Central memory CD4-positive, alpha-beta T cell (primary cell): ENCODE data around the gene TEDC2.
"Not testable (repeated sequence)": the region's sequence is repeated elsewhere in the genome, so short reads cannot be mapped to it uniquely, and the experiment has no call there.

Experiments used
- DNase-seq: peaks from one replicate; pipeline ENCODE4 v3.0.0; 2022

Gene TEDC2

DNA sequence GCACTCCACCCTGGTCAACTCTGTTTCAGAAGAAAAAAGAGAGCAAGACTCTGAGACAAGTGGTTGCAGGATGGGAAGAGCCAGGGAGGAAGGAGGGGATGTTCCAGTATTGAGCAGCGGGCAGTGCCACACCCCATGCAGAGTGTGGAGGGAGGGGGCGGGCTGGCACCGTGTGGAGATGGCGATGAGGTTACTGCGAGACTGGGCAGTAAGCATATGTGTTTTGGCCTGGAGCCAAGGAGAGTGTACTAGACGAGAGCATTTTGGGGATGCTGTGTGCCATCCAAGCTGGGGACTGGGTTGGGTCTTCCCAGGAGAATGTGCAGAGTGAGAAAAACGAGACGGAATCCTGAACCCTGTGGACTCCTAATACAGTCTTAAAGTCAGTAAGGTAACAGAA, 18.4 kb downstream of the TEDC2 start:
- DNase-seq, result no peak

DNA sequence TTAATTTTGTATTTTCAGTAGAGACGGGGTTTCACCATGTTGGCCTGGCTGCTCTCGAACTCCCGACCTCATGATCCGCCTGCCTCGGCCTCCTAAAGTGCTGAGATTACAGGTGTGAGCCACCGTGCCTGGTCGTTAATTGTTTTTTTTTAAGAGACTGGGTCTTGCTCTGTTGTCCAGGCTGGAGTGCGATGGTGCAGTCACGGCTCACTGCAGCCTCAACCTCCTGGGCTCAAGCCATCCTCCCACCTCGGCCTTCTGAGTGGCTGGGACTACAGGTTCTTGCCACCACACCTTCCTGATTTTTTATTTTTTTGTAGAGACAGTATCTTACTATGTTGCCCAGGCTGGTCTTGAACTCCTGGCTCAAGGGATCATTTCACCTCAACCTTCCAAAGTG, 20.1 kb downstream of the TEDC2 start:
- not testable (repeated sequence) for DNase-seq

DNA sequence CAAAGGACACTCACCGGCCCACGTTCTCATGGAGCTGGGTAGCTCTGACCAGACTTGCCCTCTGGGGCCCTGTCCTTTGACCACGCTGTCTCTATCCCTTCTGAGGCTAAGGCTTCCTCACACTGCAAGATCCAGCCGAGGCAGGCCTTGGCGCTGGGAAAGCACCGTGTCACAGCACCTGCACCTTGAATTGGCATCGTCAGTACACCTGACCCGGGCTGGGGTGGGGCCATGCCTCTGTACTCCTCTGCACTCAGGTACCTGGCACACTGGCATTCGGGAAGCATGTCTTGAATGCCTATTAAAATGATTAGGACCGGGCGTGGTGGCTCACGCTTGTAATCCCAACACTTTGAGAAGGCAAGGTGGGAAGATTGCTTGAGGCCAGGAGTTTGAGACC, 21.0 kb downstream of the TEDC2 start:
- no peak for DNase-seq

DNA sequence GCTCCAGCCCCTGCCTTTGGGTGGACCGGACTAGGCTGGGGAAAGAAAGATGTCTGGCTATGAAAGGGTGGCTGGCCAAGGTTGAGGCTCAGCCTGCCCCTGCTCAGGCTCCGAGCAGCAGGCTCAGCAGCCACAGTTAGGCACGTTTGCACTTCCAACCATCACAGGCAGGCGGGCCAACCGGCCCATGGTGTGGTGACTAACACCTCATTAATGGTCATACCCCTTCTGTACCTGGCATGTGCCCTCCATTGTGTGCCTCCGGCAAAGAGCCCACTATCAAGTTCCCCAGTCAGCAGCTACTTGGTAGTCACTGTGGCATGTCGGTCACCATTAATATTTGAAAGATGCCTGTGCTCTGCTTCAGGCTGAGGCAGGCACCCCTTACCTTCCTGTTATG, 21.8 kb downstream of the TEDC2 start:
- no peak for DNase-seq

GRCh38 chr16:2482249-2482648, 22.3 kb downstream of the TEDC2 start:
- no peak for DNase-seq

DNA sequence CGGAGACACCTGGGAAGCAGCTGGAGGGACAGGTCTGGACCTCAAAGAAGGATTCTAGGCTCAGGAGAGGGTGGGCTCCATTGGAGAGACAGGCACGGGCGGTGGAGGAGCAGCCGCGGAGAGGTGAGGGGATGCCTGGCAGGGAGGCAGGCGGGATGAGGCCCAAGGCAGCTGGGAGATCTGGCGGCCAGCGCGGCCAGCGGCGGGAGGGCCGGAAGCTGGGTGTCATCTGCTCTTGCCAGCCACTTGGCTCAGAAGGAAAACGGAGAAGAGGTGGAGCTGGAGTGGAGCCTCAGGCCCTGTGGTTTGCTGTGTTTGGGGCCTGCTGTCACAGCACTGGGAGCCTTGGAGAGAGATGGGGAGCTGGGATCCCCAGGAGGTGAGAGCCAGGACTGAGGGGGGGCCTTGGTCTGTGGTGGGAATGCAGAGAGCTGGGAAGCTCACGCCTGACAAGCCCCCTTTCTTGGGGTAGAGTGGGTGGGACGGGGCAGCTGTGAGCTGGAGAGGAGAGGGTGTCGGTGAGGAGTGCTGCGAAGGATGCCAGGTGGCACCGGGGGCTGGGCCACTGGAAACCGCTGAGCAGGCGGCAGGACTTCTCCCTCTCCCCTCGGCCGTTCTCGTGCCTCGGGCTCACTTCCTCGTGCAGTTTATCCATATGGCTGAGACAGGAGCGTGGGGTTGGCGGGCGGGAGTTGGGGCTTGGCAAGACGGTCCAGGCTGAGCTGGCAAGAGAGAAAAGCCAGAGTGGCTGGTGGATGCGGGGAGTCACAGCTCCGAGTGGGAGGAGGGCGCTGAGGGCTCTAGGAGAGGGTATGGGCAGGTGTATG, 23.0 kb downstream of the TEDC2 start:
- DNase-seq, result no peak

DNA sequence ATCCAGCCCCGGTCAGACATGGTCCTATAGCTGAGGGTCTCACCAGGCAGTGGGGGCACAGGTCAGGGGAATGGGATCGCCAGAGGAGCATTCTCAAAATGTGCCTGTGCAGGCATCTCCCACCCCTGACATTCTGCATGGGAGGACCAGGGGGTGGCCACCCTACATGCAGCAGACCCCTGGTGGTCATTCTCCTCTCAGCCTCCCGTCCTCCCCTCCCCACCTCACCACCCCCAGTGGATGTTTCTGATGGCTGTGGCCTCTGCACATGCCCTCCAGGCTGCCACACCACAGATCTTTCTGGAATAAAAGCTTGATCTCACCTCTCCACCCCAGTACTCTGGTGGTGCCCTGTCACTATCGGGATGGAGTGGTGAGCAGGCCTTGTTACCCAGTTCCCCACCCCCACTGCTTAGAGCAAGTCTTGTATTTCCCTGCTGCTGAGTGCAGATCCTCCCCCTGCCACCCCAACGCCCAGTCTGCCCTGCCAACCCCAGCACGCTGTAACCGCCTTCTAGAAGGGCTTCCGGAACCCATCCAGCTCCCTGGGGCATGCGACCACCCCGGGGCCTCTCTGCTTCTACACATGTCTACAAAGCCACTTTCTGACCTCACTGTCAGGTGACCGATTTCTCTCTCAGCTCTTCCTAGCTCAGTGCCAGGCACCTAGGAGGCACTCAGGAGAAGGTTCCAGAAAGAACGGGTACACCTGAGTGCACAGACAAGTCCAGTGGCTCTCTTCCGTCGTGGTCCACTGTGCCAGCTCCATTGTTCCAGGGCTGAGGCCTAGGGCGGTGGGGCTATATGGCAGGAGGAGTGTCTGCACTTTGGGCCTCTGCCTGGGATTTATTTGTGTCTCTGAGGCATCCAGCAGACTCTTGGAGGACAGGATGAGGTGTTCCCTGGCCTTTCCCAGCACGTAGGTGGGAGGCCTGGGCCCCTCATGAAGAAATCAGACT, 24.3 kb downstream of the TEDC2 start:
- no peak for DNase-seq

GRCh38 chr16:2484898-2485508, 25.1 kb downstream of the TEDC2 start:
- DNase-seq, result no peak

DNA sequence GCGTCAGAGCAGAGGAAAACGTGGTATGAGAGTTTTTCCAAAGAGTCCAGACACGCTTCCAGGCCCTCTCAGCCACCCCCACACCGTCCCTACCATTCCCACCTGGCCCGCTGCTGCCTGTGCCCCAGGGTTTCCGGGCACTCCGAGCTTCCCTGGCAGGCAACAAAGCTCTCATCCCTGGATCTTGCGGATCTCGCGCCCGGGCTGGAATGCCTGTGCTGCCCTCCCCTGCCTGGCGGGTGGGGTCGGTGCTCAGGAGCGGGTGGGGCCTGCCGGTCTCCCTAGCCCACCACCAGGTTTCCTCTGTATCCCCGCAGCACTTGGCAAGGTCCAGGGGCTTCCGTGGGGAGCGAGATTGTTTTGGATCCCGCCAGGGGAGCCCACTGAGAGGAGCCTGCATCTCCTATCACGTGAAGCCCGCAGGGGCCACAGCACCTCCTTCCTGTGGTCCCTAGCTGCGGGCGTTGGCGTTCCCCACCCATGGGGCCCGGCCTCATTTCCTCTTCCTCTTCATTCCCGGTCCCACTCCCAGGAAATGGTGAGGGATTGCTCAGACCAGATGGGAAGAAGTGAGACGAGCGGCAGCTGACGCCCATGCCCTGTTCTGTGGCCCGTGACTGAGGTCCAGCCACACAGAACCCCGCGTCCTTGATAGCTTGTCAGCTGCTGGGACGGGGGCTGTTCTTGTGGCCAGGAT, 26.1 kb downstream of the TEDC2 start:
- DNase-seq, result no peak

GRCh38 chr16:2486645-2487516, 27.0 kb downstream of the TEDC2 start:
- peak; percentile 81 for DNase-seq

DNA sequence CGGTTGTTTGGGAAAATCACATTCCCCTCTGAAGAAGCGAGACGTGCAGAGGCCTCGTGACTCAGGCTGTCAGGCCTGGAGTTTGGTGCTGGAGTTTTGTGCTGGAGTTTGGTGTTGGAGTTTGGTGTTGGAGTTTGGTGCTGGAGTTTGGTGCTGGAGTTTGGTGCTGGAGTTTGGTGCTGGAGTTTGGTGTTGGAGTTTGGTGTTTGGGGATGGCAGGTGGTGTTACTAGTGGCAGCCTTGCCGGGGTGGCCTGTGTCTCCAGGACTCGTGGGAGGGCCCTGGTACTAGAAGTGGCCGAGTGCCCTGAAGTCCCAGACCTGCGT, 27.6 kb downstream of the TEDC2 start:
- DNase-seq, result no peak

DNA sequence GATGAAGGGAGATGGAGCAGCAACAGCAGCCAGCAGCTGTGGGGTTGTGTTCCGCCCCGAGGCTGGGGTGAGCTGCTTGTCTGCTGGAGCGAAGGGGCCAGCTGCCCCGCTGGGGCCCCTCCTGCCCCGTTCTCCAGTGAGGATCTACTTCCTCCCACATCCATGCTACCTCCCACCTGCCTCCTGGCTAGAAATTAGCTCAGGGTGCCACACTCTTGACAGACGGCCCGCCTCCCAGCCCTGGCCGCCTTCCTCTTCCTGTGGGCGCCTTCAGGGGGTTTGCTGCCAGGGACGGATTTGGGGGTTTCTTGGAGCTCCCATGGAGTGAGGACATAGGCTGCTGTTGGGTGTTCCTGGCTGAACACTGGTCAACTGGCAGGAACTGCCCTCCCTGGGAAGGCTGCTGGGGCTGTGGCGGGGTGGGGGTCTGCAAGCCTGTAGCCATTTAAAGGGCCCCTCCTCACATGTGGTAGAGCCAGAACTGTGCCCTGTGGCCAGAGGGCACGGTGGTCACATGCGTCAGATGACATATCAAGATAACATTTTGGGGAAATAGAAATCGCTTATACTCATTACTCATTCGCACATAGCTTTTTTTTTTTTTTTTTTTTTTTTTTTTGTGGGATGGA, 28.1 kb downstream of the TEDC2 start:
- no peak for DNase-seq

DNA sequence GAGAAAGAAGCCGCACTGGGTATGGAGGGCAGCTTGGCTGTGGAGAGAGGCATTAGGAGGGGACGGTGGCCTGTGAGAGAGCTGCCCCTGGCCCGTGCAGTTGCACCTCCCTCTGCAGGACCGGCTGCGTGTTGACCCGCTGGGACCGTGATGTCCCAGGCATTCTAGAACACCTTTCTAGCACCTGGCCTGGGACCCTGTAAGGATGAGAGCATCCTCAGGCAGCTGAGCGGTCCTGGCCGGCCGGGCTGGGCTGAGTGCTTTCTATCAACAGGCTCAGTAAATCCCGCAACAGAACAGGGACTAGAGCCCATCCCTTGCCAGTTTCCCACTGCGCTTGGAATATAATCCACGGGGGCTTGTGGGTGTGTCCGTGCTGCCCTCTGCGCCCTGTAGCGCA, 29.7 kb downstream of the TEDC2 start:
- DNase-seq, result no peak

- DNase-seq, result no peak
Measured at GRCh38 chr16:2490190-2491105, 30.5 kb downstream of the TEDC2 start.

GRCh38 chr16:2492292-2492691, 32.4 kb downstream of the TEDC2 start:
- DNase-seq, result no peak

- DNase-seq, result no peak
Measured at GRCh38 chr16:2493605-2494004, 33.7 kb downstream of the TEDC2 start.

- DNase-seq, result no peak
Measured at GRCh38 chr16:2494616-2495015, 34.7 kb downstream of the TEDC2 start.

- DNase-seq, result no peak
Measured at GRCh38 chr16:2495041-2495440, 35.1 kb downstream of the TEDC2 start.

DNA sequence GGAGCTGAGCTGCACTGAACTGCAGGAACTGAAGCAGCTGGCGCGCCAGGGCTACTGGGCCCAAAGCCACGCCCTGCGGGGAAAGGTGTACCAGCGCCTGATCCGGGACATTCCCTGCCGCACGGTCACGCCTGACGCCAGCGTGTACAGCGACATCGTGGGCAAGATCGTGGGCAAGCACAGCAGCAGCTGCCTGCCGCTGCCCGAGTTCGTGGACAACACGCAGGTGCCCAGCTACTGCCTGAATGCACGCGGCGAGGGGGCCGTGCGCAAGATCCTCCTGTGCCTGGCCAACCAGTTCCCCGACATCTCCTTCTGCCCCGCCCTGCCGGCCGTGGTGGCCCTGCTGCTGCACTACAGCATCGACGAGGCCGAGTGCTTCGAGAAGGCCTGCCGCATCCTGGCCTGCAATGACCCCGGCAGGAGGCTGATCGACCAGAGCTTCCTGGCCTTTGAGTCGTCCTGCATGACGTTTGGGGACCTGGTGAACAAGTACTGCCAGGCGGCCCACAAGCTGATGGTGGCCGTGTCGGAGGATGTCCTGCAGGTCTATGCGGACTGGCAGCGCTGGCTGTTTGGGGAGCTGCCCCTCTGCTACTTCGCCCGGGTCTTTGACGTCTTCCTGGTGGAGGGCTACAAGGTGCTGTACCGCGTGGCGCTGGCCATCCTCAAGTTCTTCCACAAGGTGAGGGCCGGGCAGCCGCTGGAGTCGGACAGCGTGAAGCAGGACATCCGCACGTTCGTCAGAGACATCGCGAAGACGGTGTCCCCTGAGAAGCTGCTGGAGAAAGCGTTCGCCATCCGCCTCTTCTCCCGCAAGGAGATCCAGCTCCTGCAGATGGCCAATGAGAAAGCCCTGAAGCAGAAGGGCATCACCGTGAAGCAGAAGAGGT, 36.6 kb downstream of the TEDC2 start:
- DNase-seq, result no peak
